H1 (cell line): ENCODE results near the gene DCDC2. TPM values are rescaled to one million over a fixed set of nuclear protein-coding genes. Genes with fewer than 3 reads are reported as not detected.

Experiments
- CTCF ChIA-PET: fragments of 300-600 bp; sonication (Branson Sonifier 250); formaldehyde crosslinking; loops from one replicate; lab custom pipeline; 2021; ENCODE audit not compliant: partially characterized antibody; lab: Charles Lee
- POLR2A ChIA-PET: fragments of 300-600 bp; sonication (Branson Sonifier 250); formaldehyde crosslinking; loops from one replicate; lab custom pipeline; 2021; ENCODE audit warnings: inconsistent platforms; ENCODE audit not compliant: partially characterized antibody; lab: Charles Lee
- DNase-seq, 2 experiments: peaks; one replicate each; pipeline versions ENCODE4 v3.0.0 to v3.0.0-alpha.2; 2010 to 2022; ENCODE audit warnings: low spot score in 2 of 2, low read depth in 1 of 2, mixed read lengths in 1 of 2
- FAIRE-seq: peaks from 2 replicates; lab custom pipeline; 2011; peaks lifted over from hg19 to GRCh38; lab: Jason Lieb, UNC
- H2AFZ ChIP-seq: 2 replicates; pipeline ENCODE4 v1.8.1; 2012; ENCODE audit warnings: low read length, inconsistent platforms
- H2AK5ac ChIP-seq: 2 replicates; pipeline ENCODE4 v1.6.1; 2013; ENCODE audit warnings: low read depth, low read length
- H2BK120ac ChIP-seq: replicated peaks from 2 replicates; pipeline ENCODE3; 2013; ENCODE audit warnings: low read depth, low read length, inconsistent platforms
- H2BK12ac ChIP-seq: 2 replicates; pipeline ENCODE4 v1.6.1; 2013; ENCODE audit warnings: low read depth, low read length
- H2BK15ac ChIP-seq: 2 replicates; pipeline ENCODE4 v1.6.1; 2013; ENCODE audit warnings: low read length
- H2BK20ac ChIP-seq: 2 replicates; pipeline ENCODE4 v1.6.1; 2013; ENCODE audit warnings: low read length
- H2BK5ac ChIP-seq: 2 replicates; pipeline ENCODE4 v1.6.1; 2013; ENCODE audit warnings: low read depth, low read length
- H3K14ac ChIP-seq: 2 replicates; pipeline ENCODE4 v1.6.1; 2013; ENCODE audit warnings: inconsistent platforms; ENCODE audit not compliant: insufficient read length
- H3K18ac ChIP-seq: 2 replicates; pipeline ENCODE4 v1.6.1; 2013; ENCODE audit warnings: low read length; ENCODE audit errors: extremely low read depth
- H3K23ac ChIP-seq: 2 replicates; pipeline ENCODE4 v1.6.1; 2013; ENCODE audit warnings: inconsistent platforms; ENCODE audit not compliant: insufficient read length
- H3K23me2 ChIP-seq: 2 replicates; pipeline ENCODE4 v1.6.1; 2013; ENCODE audit warnings: low read depth, low read length
- H3K27ac ChIP-seq: 2 replicates; pipeline ENCODE4 v1.6.1; 2011; ENCODE audit warnings: low read depth, low read length, inconsistent platforms
- H3K27me3 ChIP-seq, 4 experiments: replicated peaks in 1 of 4; 1 replicate in 1 of 4; 2 replicates in 3 of 4; pipeline versions ENCODE4 v1.6.1 to v1.8.1; 2011 to 2013; ENCODE audit warnings: low read length in 3 of 4, mild to moderate bottlenecking in 3 of 4, inconsistent platforms in 2 of 4, mixed read lengths in 2 of 4, moderate library complexity in 1 of 4; ENCODE audit not compliant: control insufficient read depth in 3 of 4, insufficient read depth in 3 of 4; ENCODE audit errors: extremely low read depth in 1 of 4
- H3K36me3 ChIP-seq, 4 experiments: 2 replicates each; pipeline versions ENCODE4 v1.6.1 to v1.8.1; 2011 to 2013; ENCODE audit warnings: mild to moderate bottlenecking in 4 of 4, low read length in 3 of 4, moderate library complexity in 2 of 4, control low read depth in 1 of 4, inconsistent platforms in 1 of 4; ENCODE audit not compliant: insufficient read depth in 4 of 4, control insufficient read depth in 2 of 4
- H3K4ac ChIP-seq: replicated peaks from 2 replicates; pipeline ENCODE3; 2013; ENCODE audit warnings: low read length, low read depth, mixed read lengths, inconsistent platforms; ENCODE audit not compliant: insufficient read length
- H3K4me1 ChIP-seq, 4 experiments: replicated peaks in 1 of 4; 1 replicate in 1 of 4; 2 replicates in 3 of 4; pipeline versions ENCODE4 v1.6.1 to v1.8.1; 2011 to 2013; ENCODE audit warnings: low read length in 3 of 4, inconsistent platforms in 2 of 4, mixed read lengths in 1 of 4; ENCODE audit not compliant: insufficient read depth in 4 of 4, control insufficient read depth in 3 of 4
- H3K4me2 ChIP-seq, 2 experiments: 2 replicates each; pipeline versions ENCODE4 v1.6.1 to v1.8.1; 2011 to 2013; ENCODE audit warnings: low read depth in 2 of 2, low read length in 2 of 2, control low read depth in 1 of 2, inconsistent platforms in 1 of 2, mild to moderate bottlenecking in 1 of 2; ENCODE audit not compliant: insufficient read depth in 1 of 2
- H3K4me3 ChIP-seq, 4 experiments: fragments of 200-600, 300-600 bp in 1 of 4; sonication (generic), shearing (Covaris generic), sonication (Bioruptor Twin) in 1 of 4; 2 replicates each; pipeline versions ENCODE4 v1.5.1 to v1.8.1; 2011 to 2016; ENCODE audit warnings: low read length in 4 of 4, low read depth in 3 of 4, control low read depth in 2 of 4, inconsistent platforms in 2 of 4, mild to moderate bottlenecking in 2 of 4, mixed read lengths in 1 of 4, moderate library complexity in 1 of 4; ENCODE audit not compliant: insufficient read depth in 2 of 4; ENCODE audit errors: extremely low read depth in 1 of 4
- H3K56ac ChIP-seq: replicated peaks from 2 replicates; pipeline ENCODE3; 2013; ENCODE audit warnings: low read depth, mild to moderate bottlenecking, mixed read lengths, low read length, inconsistent platforms; ENCODE audit not compliant: insufficient read length
- H3K79me1 ChIP-seq: 2 replicates; pipeline ENCODE4 v1.6.1; 2013; ENCODE audit warnings: low read depth, low read length, control low read depth
- H3K79me2 ChIP-seq, 2 experiments: 2 replicates each; pipeline versions ENCODE4 v1.6.1 to v1.8.1; 2012 to 2013; ENCODE audit warnings: low read length in 2 of 2, mild to moderate bottlenecking in 2 of 2, inconsistent platforms in 1 of 2; ENCODE audit not compliant: insufficient read depth in 2 of 2, control insufficient read depth in 1 of 2
- H3K9ac ChIP-seq, 4 experiments: replicated peaks in 1 of 4; 1 replicate in 1 of 4; 2 replicates in 3 of 4; pipeline versions ENCODE4 v1.6.1 to v1.8.1; 2011 to 2013; ENCODE audit warnings: low read depth in 3 of 4, low read length in 3 of 4, control low read depth in 2 of 4, mild to moderate bottlenecking in 2 of 4, moderate library complexity in 2 of 4, inconsistent platforms in 1 of 4; ENCODE audit errors: extremely low read depth in 1 of 4
- H3K9me3 ChIP-seq, 2 experiments: 2 replicates each; pipeline versions ENCODE4 v1.6.1 to v1.8.1; 2012 to 2013; ENCODE audit warnings: mild to moderate bottlenecking in 2 of 2, moderate library complexity in 2 of 2, control low read depth in 1 of 2, inconsistent platforms in 1 of 2, low read depth in 1 of 2, low read length in 1 of 2, mixed read lengths in 1 of 2; ENCODE audit not compliant: insufficient read depth in 2 of 2
- H4K20me1 ChIP-seq, 2 experiments: replicated peaks in 1 of 2; 2 replicates each; pipeline versions ENCODE3 to v1.8.1; 2011 to 2013; ENCODE audit warnings: inconsistent platforms in 2 of 2, low read length in 2 of 2, mild to moderate bottlenecking in 1 of 2; ENCODE audit not compliant: insufficient read depth in 2 of 2, control insufficient read depth in 1 of 2
- H4K5ac ChIP-seq: 2 replicates; pipeline ENCODE4 v1.6.1; 2013; ENCODE audit warnings: low read length, low read depth, mixed read lengths, inconsistent platforms; ENCODE audit not compliant: insufficient read length
- H4K8ac ChIP-seq: 2 replicates; pipeline ENCODE4 v1.8.0; 2013; ENCODE audit warnings: mild to moderate bottlenecking, moderate library complexity, low read length, inconsistent platforms; ENCODE audit not compliant: insufficient read depth; ENCODE audit errors: extremely low read depth
- H4K91ac ChIP-seq: replicated peaks from 2 replicates; pipeline ENCODE3; 2013; ENCODE audit warnings: low read length, mixed read lengths, inconsistent platforms; ENCODE audit not compliant: insufficient read length
- ATF2 ChIP-seq: IDR thresholded peaks from 2 replicates; pipeline ENCODE4 v1.6.1; 2012; ENCODE audit warnings: low read length, inconsistent platforms
- BCL11A ChIP-seq, 2 experiments: IDR thresholded peaks; one replicate each; pipeline ENCODE4 v1.6.1; 2011; ENCODE audit warnings: low read depth in 2 of 2, low read length in 2 of 2, mild to moderate bottlenecking in 2 of 2
- CBX5 ChIP-seq: fragments of 300-800, 300-1000 bp; sonication (generic); IDR thresholded peaks from 2 replicates; pipeline ENCODE4 v1.7.1; 2016; ENCODE audit warnings: antibody characterized with exemption, low read length, low read depth
- CHD1 ChIP-seq: IDR thresholded peaks from 2 replicates; pipeline ENCODE4 v1.6.1; 2012; ENCODE audit warnings: low read depth, low read length, improper control_type of control experiment
- NRF1 ChIP-seq: IDR thresholded peaks from 2 replicates; pipeline ENCODE4 v1.6.1; 2011; ENCODE audit warnings: mild to moderate bottlenecking, low read depth, low read length, improper control_type of control experiment
- PHF8 ChIP-seq: fragments of 200-600 bp; sonication (generic); conservative IDR thresholded peaks from 2 replicates; pipeline ENCODE4 v1.7.1; 2012; ENCODE audit warnings: low read depth, mild to moderate bottlenecking, inconsistent platforms, low read length, moderate library complexity
- RNF2 ChIP-seq: fragments of 200-900, 300-1000 bp; sonication (generic); IDR thresholded peaks from 2 replicates; pipeline ENCODE4 v1.7.1; 2016; ENCODE audit warnings: borderline replicate concordance, low read depth, mild to moderate bottlenecking, antibody characterized with exemption, low read length; ENCODE audit not compliant: poor library complexity, severe bottlenecking; ENCODE audit errors: missing control alignments
- SP1 ChIP-seq: IDR thresholded peaks from 2 replicates; pipeline ENCODE4 v1.6.1; 2011; ENCODE audit warnings: low read depth, low read length
- SP2 ChIP-seq: IDR thresholded peaks from 2 replicates; pipeline ENCODE4 v1.6.1; 2012; ENCODE audit warnings: mild to moderate bottlenecking, low read length, inconsistent platforms
- TEAD4 ChIP-seq: IDR thresholded peaks from 2 replicates; pipeline ENCODE4 v1.6.1; 2012; ENCODE audit warnings: low read depth, low read length, inconsistent platforms, mixed read lengths
- YY1 ChIP-seq: IDR thresholded peaks from 2 replicates; pipeline ENCODE4 v1.6.1; 2011; ENCODE audit warnings: low read depth, mild to moderate bottlenecking, low read length
- WGBS, 2 experiments: shearing (Covaris generic) in 1 of 2; methylation state at CpG; one replicate each; pipeline versions ENCODE4 v1.1.6 to v1.1.7; 2013 to 2015; ENCODE audit warnings: low lambda C conversion rate in 2 of 2, mixed read lengths in 2 of 2, inconsistent platforms in 1 of 2, low coverage in 1 of 2, missing lambda C conversion rate in 1 of 2; ENCODE audit not compliant: insufficient replicate concordance in 2 of 2, insufficient coverage in 1 of 2, insufficient read length in 1 of 2; ENCODE audit errors: extremely low coverage in 1 of 2, missing lambda C conversion rate in 1 of 2; 5-methylcytosine and 5-hydroxymethylcytosine counted together
- polyA plus RNA-seq, 7 experiments: library from polyadenylated mRNA; depleted of rRNA in 3 of 7; stranded (reverse) in 5 of 7; unstranded in 2 of 7; fragments of >200 nt in 5 of 7; fragments of 200-250 nt in 2 of 7; gene quantifications; 1 replicate in 5 of 7; 2 replicates in 1 of 7; 4 replicates in 1 of 7; pipeline versions ENCODE4 v1.2.1 to v1.2.3, GENCODE V29; 2011 to 2013; ENCODE audit warnings: missing spikeins in 2 of 7, mixed read lengths in 2 of 7
- total RNA-seq: library from RNA; stranded (reverse); fragmentation: NEBNext Ultra II Directional; extraction: Animal tissue kit (Norgen Biotek cat#: 25700); gene quantifications from 2 replicates; pipeline ENCODE4 v1.2.1, GENCODE V29; 2021

DCDC2 gene
- total and polyA plus RNA-seq, 2 of the 8 experiments (the other 6 are each of a cell fraction or from before 2014, with no cell fraction given): 0.03 to 0.15 TPM

GRCh38 chr6:24374612-24375011 is 16.8 kb upstream of the DCDC2 start:
- no peak overlapping the region for H3K4me2 ChIP-seq
- no peak overlapping the region for H4K91ac ChIP-seq
- no peaks in the 10 kb centered on the region for H3K4me1 ChIP-seq
- no peak overlapping the region for H3K4me3 ChIP-seq
- peak overlapping the region; percentile 53; the same call in 1 of the 2 replicates for H2AFZ ChIP-seq
- peaks cover 3% of the 10 kb centered on the region; the same call in 1 of the 2 replicates for H3K23me2 ChIP-seq
- H3K56ac ChIP-seq: no peak overlapping the region
- no peak overlapping the region for H2AK5ac ChIP-seq
- CTCF ChIA-PET: interaction anchor here (1.3 to 2.6 kb wide), 4 partner anchors 14 to 100 kb away, joined by 4 to 13 read pairs (median 7); no protein-coding TSS in a partner anchor
- DNase-seq: no peak
- no peak overlapping the region for H2BK15ac ChIP-seq
- POLR2A ChIA-PET: interaction anchor here (1.6 kb wide), 2 partner anchors 30 to 61 kb away, joined by 3 to 4 read pairs; no protein-coding TSS in a partner anchor
- H2BK5ac ChIP-seq: no peak overlapping the region
- no peak overlapping the region for H3K4ac ChIP-seq
- H3K79me1 ChIP-seq: no peaks in the 10 kb centered on the region
- no peak overlapping the region for H4K8ac ChIP-seq
- 96% methylated on average over 6 of the region's 6 CpGs; no CpG with 5 or more reads in 1 of the 2 experiments for WGBS, 2 experiments
- H2BK120ac ChIP-seq: no peak overlapping the region
- no peaks in the 10 kb centered on the region for H3K36me3 ChIP-seq
- no peak overlapping the region for H4K5ac ChIP-seq
- H3K9ac ChIP-seq: no peak overlapping the region
- no peak overlapping the region for H3K23ac ChIP-seq
- H2BK20ac ChIP-seq: 0 out of 2 replicates have a peak overlapping the region, but pooled peaks have one; percentile 18
- no peak overlapping the region for H3K27ac ChIP-seq
- no peak overlapping the region for H3K14ac ChIP-seq
- H3K79me2 ChIP-seq: no peaks in the 10 kb centered on the region
- FAIRE-seq: no peak
- no peaks in the 10 kb centered on the region for H3K27me3 ChIP-seq
- H3K18ac ChIP-seq: no peak overlapping the region
- no peaks in the 10 kb centered on the region for H4K20me1 ChIP-seq
- H3K9me3 ChIP-seq: no peaks in the 10 kb centered on the region; a peak in 1 of 4 replicates
- peak overlapping the region; percentile 50; the same call in 1 of the 2 replicates for H2BK12ac ChIP-seq
- TF ChIP-seq BCL11A (IDR thresholded peaks at IDR 0.05; ENCODE audit: low read depth in 2 of 2, low read length in 2 of 2): no peak
- no peak for TF ChIP-seq RNF2
- TF ChIP-seq PHF8: no peak
- TF ChIP-seq ATF2: no peak
- no peak for TF ChIP-seq YY1
- TF ChIP-seq NRF1: no peak
- no peak for TF ChIP-seq SP1
- no peak for TF ChIP-seq TEAD4
- no peak for TF ChIP-seq SP2
- no peak for TF ChIP-seq CBX5
- TF ChIP-seq CHD1: no peak
